ENCODE data around the gene SCN10A. TPM values are rescaled to one million over a fixed set of nuclear protein-coding genes. Genes with fewer than 3 reads are reported as not detected.
A peak's percentile ranks its signal among the peaks of the same experiment; 100 is the strongest.

Gene SCN10A
- total and polyA plus RNA-seq, 2 of the 13 experiments (the other 11 are each of a cell fraction or from before 2014, with no cell fraction given), result not detected

DNA sequence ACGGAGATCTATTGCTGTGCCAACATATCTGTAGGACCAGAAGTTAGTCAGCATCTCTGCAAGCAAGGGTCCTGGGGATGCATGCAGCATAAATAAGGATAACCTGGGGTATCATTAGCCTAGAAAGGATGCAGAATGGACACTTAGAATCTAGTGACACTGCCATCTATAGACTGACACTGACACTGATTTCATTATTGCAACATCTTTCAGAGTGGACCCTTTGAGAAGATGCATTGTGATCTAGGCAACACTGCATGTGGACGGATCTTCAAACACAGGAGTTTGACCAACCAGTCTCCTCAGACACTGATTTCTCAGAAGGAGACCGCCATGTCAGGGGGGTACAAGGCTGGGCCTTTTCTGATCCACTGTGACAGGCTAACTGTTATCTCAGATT, 52.4 kb downstream of the SCN10A start:
- BruUV-seq (replicated peaks), result no TSS peak
- ChIA-PET CTCF (ENCODE audit: low intra/inter-chr PET ratio, low total read pairs) (no interaction called here), POLR2A (no interaction called here)
- intact Hi-C loops (cut with micrococcal nuclease; ENCODE audit: unreplicated experiment), result no loop called here
- Histone ChIP-seq H3K27me3 (ENCODE audit: control insufficient read depth in 1 of 2, insufficient read depth in 2 of 2, low read length in 2 of 2) (no peaks in the 10 kb centered on the region), H3K9ac (ENCODE audit: insufficient read depth, low read depth, low read length) (no peak overlapping the region), H3K27ac (ENCODE audit: extremely low read length, insufficient read depth, low read length) (no peak overlapping the region), H3K36me3 (replicated peaks in 1 of 2; ENCODE audit: control insufficient read depth in 1 of 2, insufficient read depth in 2 of 2, low read length in 2 of 2) (no peaks in the 10 kb centered on the region), H3K9me3 (ENCODE audit: low read length) (no peaks in the 10 kb centered on the region), H3K79me2 (ENCODE audit: insufficient read depth, low read length) (no peaks in the 10 kb centered on the region), H3K4me2 (ENCODE audit: low read depth, low read length) (no peak overlapping the region), H4K20me1 (ENCODE audit: insufficient read depth, low read length) (no peaks in the 10 kb centered on the region), H3K4me1 (ENCODE audit: insufficient read depth, low read length) (no peaks in the 10 kb centered on the region), H2AFZ (ENCODE audit: low read length) (no peak overlapping the region), H3K4me3 (replicated peaks in 1 of 3; ENCODE audit: insufficient read depth in 1 of 3, low read depth in 2 of 3, low read length in 3 of 3) (no peak overlapping the region)
- TF ChIP-seq ZNF432 (CRISPR knock-in tag; IDR thresholded peaks at IDR 0.05; ENCODE audit: borderline replicate concordance) (no peak), CEBPB (IDR thresholded peaks at IDR 0.05; ENCODE audit: borderline replicate concordance, low read depth, low read length) (peak; percentile 74; the same call in 1 of the 2 replicates), CEBPG (CRISPR knock-in tag; IDR thresholded peaks at IDR 0.05) (peak; percentile 70)
- FAIRE-seq (no peak), ATAC-seq (no peak), DNase-seq (ENCODE audit: low spot score) (no peak)
- in situ Hi-C loops (cut with HindIII; ENCODE audit: extremely low pct_ligation_motif_present, low pct_unique_long_range_greater_than_20kb), result no loop called here
- 0% methylated on average over 2 of the region's 3 CpGs for WGBS (ENCODE audit: low lambda C conversion rate)

DNA sequence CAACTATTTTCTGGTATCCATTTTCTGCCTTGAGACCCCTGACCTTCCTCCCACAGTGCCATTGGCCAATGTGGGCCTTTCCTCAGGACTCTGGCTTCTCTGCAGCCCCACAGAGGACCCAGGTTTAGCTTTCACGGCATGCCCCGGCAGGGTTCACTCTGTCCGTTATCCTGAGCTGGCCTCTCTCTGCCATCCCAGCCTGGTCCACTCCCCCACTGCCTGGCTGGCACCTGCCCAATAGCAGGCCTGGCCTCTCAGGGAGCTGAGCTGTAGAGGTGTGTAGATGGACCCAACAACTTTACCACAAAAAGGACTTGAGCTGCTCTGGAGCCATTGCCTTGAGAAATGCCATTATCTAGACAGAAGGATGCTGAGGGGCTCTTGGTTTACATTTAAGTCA, 57.5 kb downstream of the SCN10A start:
- intact Hi-C loops (cut with micrococcal nuclease; ENCODE audit: unreplicated experiment), result no loop called here
- CTCF ChIA-PET (ENCODE audit: low intra/inter-chr PET ratio, low total read pairs), result no interaction called here
- TF ChIP-seq ZSCAN21 (CRISPR knock-in tag; IDR thresholded peaks at IDR 0.05; ENCODE audit: borderline replicate concordance) (no peak), HNRNPH1 (optimal IDR thresholded peaks at IDR 0.05; ENCODE audit: low read depth, low read length) (no peak)
- TF ChIP-seq, protein P1, sequence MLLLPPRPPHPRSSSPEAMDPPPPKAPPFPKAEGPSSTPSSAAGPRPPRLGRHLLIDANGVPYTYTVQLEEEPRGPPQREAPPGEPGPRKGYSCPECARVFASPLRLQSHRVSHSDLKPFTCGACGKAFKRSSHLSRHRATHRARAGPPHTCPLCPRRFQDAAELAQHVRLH (CRISPR knock-in tag; IDR thresholded peaks at IDR 0.05; ENCODE audit: borderline replicate concordance, low read depth), result no peak

More for the DNA sequence above, 57.5 kb downstream of the SCN10A start:
- no peak overlapping the region for H3K9ac ChIP-seq (ENCODE audit: insufficient read depth, low read depth, low read length)
- no peak overlapping the region for H3K4me2 ChIP-seq (ENCODE audit: low read depth, low read length)
- in situ Hi-C loops (cut with HindIII; ENCODE audit: extremely low pct_ligation_motif_present, low pct_unique_long_range_greater_than_20kb), result no loop called here
- no peak overlapping the region for H2AFZ ChIP-seq (ENCODE audit: low read length)
- no peaks in the 10 kb centered on the region for H3K79me2 ChIP-seq (ENCODE audit: insufficient read depth, low read length)
- FAIRE-seq, result no peak
- no peaks in the 10 kb centered on the region for H3K27me3 ChIP-seq (ENCODE audit: control insufficient read depth in 1 of 2, insufficient read depth in 2 of 2, low read length in 2 of 2)
- WGBS (ENCODE audit: low lambda C conversion rate), result 0% methylated on average over 3 of the region's 3 CpGs
- H3K4me1 ChIP-seq (ENCODE audit: insufficient read depth, low read length), result no peaks in the 10 kb centered on the region
- POLR2A ChIA-PET, result no interaction called here
- no peaks in the 10 kb centered on the region for H3K36me3 ChIP-seq (replicated peaks in 1 of 2; ENCODE audit: control insufficient read depth in 1 of 2, insufficient read depth in 2 of 2, low read length in 2 of 2)
- DNase-seq (ENCODE audit: low spot score), result no peak
- no peaks in the 10 kb centered on the region for H4K20me1 ChIP-seq (ENCODE audit: insufficient read depth, low read length)
- ATAC-seq, result no peak
- no peak overlapping the region for H3K27ac ChIP-seq (ENCODE audit: extremely low read length, insufficient read depth, low read length)
- H3K9me3 ChIP-seq (ENCODE audit: low read length), result no peaks in the 10 kb centered on the region
- BruUV-seq (replicated peaks), result no TSS peak
- H3K4me3 ChIP-seq (replicated peaks in 1 of 3; ENCODE audit: insufficient read depth in 1 of 3, low read depth in 2 of 3, low read length in 3 of 3), result no peak overlapping the region

Measured in HepG2 (cell line).